Neuronal stem cell (in vitro differentiated cells): ENCODE results near the gene SLC35B3.

Experiments
- DNase-seq: peaks from one replicate; pipeline ENCODE4 v3.0.0-alpha.2; 2013; ENCODE audit warnings: low spot score
- H2AFZ ChIP-seq: one replicate; pipeline ENCODE4 v1.6.1; 2013; ENCODE audit warnings: mild to moderate bottlenecking, low read length, inconsistent platforms
- H2AK5ac ChIP-seq: 2 replicates; pipeline ENCODE4 v1.6.1; 2013; ENCODE audit warnings: low read depth, mild to moderate bottlenecking, inconsistent platforms, low read length, moderate library complexity, mixed read lengths
- H2BK120ac ChIP-seq: 2 replicates; pipeline ENCODE4 v1.6.1; 2013; ENCODE audit warnings: low read depth, mild to moderate bottlenecking, inconsistent platforms, low read length, moderate library complexity, mixed read lengths
- H2BK12ac ChIP-seq: one replicate; pipeline ENCODE4 v1.6.1; 2013; ENCODE audit warnings: low read length, inconsistent platforms
- H2BK15ac ChIP-seq: 2 replicates; pipeline ENCODE4 v1.6.1; 2013; ENCODE audit warnings: mild to moderate bottlenecking, low read length, inconsistent platforms, mixed read lengths
- H2BK5ac ChIP-seq: one replicate; pipeline ENCODE4 v1.6.1; 2013; ENCODE audit warnings: inconsistent platforms, mild to moderate bottlenecking, low read length, moderate library complexity
- H3K14ac ChIP-seq: one replicate; pipeline ENCODE4 v1.6.1; 2013; ENCODE audit warnings: low read length, inconsistent platforms
- H3K18ac ChIP-seq: 2 replicates; pipeline ENCODE4 v1.6.1; 2013; ENCODE audit warnings: low read length, inconsistent platforms
- H3K23ac ChIP-seq: 2 replicates; pipeline ENCODE4 v1.6.1; 2013; ENCODE audit warnings: low read depth, mild to moderate bottlenecking, mixed read lengths, low read length, inconsistent platforms; ENCODE audit not compliant: poor library complexity
- H3K27ac ChIP-seq: replicated peaks from 3 replicates; pipeline ENCODE4 v1.5.1; 2013; ENCODE audit warnings: low read length, inconsistent platforms
- H3K27me3 ChIP-seq, 3 experiments: 2 replicates each; pipeline ENCODE4 v1.6.1; 2013; ENCODE audit warnings: low read length in 3 of 3, mild to moderate bottlenecking in 2 of 3, inconsistent platforms in 1 of 3, low read depth in 1 of 3, mixed read lengths in 1 of 3, moderate library complexity in 1 of 3; ENCODE audit not compliant: control insufficient read depth in 3 of 3, insufficient read depth in 3 of 3
- H3K36me3 ChIP-seq, 2 donors: replicated peaks in 1 of 2; 2 replicates each; pipeline ENCODE4 v1.6.1; 2013; ENCODE audit warnings: low read length in 2 of 2; ENCODE audit not compliant: control insufficient read depth in 2 of 2, insufficient read depth in 2 of 2
- H3K4ac ChIP-seq: 2 replicates; pipeline ENCODE4 v1.6.1; 2013; ENCODE audit warnings: inconsistent platforms, mild to moderate bottlenecking, low read length, moderate library complexity
- H3K4me1 ChIP-seq, 2 donors: 1 replicate in 1 of 2; 2 replicates in 1 of 2; pipeline ENCODE4 v1.6.1; 2013; ENCODE audit warnings: low read length in 2 of 2, low read depth in 1 of 2; ENCODE audit not compliant: control insufficient read depth in 2 of 2, insufficient read depth in 1 of 2
- H3K4me2 ChIP-seq: one replicate; pipeline ENCODE4 v1.6.1; 2013; ENCODE audit warnings: mild to moderate bottlenecking, low read length, inconsistent platforms; ENCODE audit not compliant: insufficient read depth, poor library complexity, severe bottlenecking
- H3K4me3 ChIP-seq, 2 donors: 2 replicates each; pipeline ENCODE4 v1.5.1; 2013; ENCODE audit warnings: low read length in 2 of 2, mild to moderate bottlenecking in 2 of 2, inconsistent platforms in 1 of 2, moderate library complexity in 1 of 2
- H3K79me1 ChIP-seq: one replicate; pipeline ENCODE4 v1.6.1; 2013; ENCODE audit warnings: low read depth, mild to moderate bottlenecking, inconsistent platforms, low read length, moderate library complexity
- H3K9ac ChIP-seq: one replicate; pipeline ENCODE4 v1.6.1; 2013; ENCODE audit warnings: mild to moderate bottlenecking, low read depth, low read length, inconsistent platforms; ENCODE audit not compliant: poor library complexity
- H3K9me3 ChIP-seq, 2 donors: replicated peaks in 1 of 2; 2 replicates each; pipeline versions ENCODE3 to v1.6.1; 2013; ENCODE audit warnings: low read length in 2 of 2, mild to moderate bottlenecking in 2 of 2, inconsistent platforms in 1 of 2, low read depth in 1 of 2, mixed read lengths in 1 of 2, moderate library complexity in 1 of 2; ENCODE audit not compliant: control insufficient read depth in 2 of 2, insufficient read depth in 1 of 2
- H4K8ac ChIP-seq: one replicate; pipeline ENCODE4 v1.6.1; 2013; ENCODE audit warnings: low read depth, mild to moderate bottlenecking, inconsistent platforms, low read length, moderate library complexity
- H4K91ac ChIP-seq: one replicate; pipeline ENCODE4 v1.6.1; 2013; ENCODE audit warnings: low read length, low read depth, mild to moderate bottlenecking, inconsistent platforms; ENCODE audit not compliant: poor library complexity
- WGBS, 2 donors: extraction: QIAGEN DNeasy Blood & Tissue Kit; methylation state at CpG; one replicate each; pipeline ENCODE4 v1.1.7; 2013; ENCODE audit warnings: missing lambda C conversion rate in 2 of 2, mixed read lengths in 1 of 2; ENCODE audit not compliant: insufficient read length in 2 of 2, insufficient replicate concordance in 1 of 2; ENCODE audit errors: extremely low coverage in 2 of 2; 5-methylcytosine and 5-hydroxymethylcytosine counted together

The SLC35B3 gene

DNA sequence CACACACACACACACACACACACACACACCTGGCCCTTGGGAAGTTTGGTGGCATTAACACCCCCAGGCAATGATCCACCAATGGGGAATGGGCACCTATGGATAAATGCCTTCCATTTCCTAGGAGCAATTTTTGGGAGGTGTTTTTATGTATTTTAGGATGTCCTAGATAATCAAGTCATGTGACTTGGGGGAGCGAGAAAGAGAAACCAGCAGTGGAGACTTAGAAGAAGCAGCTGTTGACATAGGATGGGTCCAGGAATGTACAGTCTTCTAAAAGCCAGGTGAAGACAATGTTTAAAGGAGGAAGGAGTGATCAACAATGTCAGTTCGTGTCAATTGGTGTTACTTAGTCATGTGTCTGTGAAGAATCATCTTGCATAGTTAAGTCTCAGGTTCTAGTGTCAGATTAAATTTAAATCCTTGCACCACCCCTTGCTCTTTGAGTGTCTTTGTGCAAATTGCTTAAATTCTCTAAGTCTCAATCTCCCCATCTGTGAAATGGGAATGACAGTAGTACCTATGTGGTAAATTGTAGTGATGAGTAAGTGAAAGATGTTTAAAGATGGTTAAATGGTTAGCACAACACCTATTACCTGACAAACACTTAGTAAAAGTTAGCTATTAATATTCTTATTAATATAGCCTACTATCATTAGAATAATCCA is 4.4 kb upstream of the SLC35B3 start:
- no peaks in the 10 kb centered on the region for H3K36me3 ChIP-seq
- H2BK120ac ChIP-seq, result no peak overlapping the region
- H4K8ac ChIP-seq, result peak overlapping the region; percentile 30
- no peak overlapping the region for H3K4ac ChIP-seq
- no peaks in the 10 kb centered on the region for H3K9me3 ChIP-seq
- H3K27me3 ChIP-seq, result no peaks in the 10 kb centered on the region
- H3K14ac ChIP-seq, result no peak overlapping the region
- H2BK15ac ChIP-seq, result no peak overlapping the region
- H3K4me3 ChIP-seq, result no peak overlapping the region
- H3K18ac ChIP-seq, result no peak overlapping the region
- no peak overlapping the region for H2AK5ac ChIP-seq
- no peak overlapping the region for H3K27ac ChIP-seq
- H3K79me1 ChIP-seq, result no peaks in the 10 kb centered on the region
- H3K9ac ChIP-seq, result no peak overlapping the region
- H3K4me2 ChIP-seq, result no peak overlapping the region
- H3K4me1 ChIP-seq, result peaks cover 0 to 2% of the 10 kb centered on the region in 2 donors
- no peak overlapping the region for H2BK5ac ChIP-seq
- H2BK12ac ChIP-seq, result no peak overlapping the region
- DNase-seq, result no peak
- WGBS, 2 donors, result no CpG with 5 or more reads among the region's 2 CpGs
- H4K91ac ChIP-seq, result no peak overlapping the region
- H2AFZ ChIP-seq, result no peak overlapping the region
- H3K23ac ChIP-seq, result no peak overlapping the region

DNA sequence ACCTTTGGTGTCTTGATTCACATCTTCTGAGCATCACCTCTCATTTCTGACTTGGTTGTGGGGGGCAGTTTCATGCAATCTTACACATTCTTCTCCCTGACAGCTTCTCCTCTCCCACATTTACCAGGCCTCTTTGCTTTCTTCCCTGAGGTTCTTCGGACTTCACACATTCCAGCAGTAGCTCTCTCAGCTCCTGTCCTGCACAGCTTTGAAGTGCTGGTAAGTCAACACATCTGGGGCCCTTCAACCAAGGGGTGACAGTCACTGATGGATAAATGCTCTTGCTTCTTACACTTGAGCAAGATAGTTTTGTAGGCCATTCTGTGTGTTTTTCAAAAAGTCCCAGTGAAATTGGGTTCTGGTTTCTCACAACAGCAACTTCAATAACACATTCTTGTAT is 2.5 kb upstream of the SLC35B3 start:
- no peak overlapping the region for H3K4me3 ChIP-seq
- no peaks in the 10 kb centered on the region for H3K9me3 ChIP-seq
- no peak overlapping the region for H3K9ac ChIP-seq
- no peak overlapping the region for H2AK5ac ChIP-seq
- H2BK12ac ChIP-seq, result no peak overlapping the region
- H3K79me1 ChIP-seq, result no peaks in the 10 kb centered on the region
- no peak for DNase-seq
- H2BK120ac ChIP-seq, result no peak overlapping the region
- H2BK5ac ChIP-seq, result no peak overlapping the region
- H2BK15ac ChIP-seq, result no peak overlapping the region
- H3K36me3 ChIP-seq, result no peaks in the 10 kb centered on the region
- no CpG with 5 or more reads among the region's 1 CpG for WGBS, 2 donors
- peaks cover 2 to 7% of the 10 kb centered on the region in 2 donors for H3K4me1 ChIP-seq
- no peak overlapping the region for H4K8ac ChIP-seq
- H3K27me3 ChIP-seq, result no peaks in the 10 kb centered on the region
- H3K14ac ChIP-seq, result no peak overlapping the region
- no peak overlapping the region for H2AFZ ChIP-seq
- H3K4me2 ChIP-seq, result no peak overlapping the region
- H3K4ac ChIP-seq, result no peak overlapping the region
- H3K27ac ChIP-seq, result no peak overlapping the region
- no peak overlapping the region for H4K91ac ChIP-seq
- no peak overlapping the region for H3K18ac ChIP-seq
- no peak overlapping the region for H3K23ac ChIP-seq

DNA sequence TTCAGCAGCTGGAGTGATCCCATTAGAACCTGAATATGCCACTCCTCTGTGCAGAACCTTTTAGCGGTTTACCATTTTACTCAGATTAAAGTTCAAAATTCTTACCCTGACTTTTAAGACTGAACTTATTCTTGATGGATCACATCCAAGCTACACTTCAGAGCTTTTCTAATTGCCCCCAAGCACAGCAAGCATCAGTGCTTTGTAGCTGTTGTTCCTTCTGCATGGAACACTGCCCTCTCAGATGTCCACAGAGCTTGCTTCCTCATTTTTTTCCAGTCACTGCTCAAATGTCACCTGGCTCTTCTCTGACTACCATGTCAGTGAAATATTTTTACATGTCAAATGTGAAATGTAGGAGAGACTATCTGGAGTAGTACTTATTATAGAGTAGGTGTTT is 1.6 kb upstream of the SLC35B3 start:
- H3K79me1 ChIP-seq, result no peaks in the 10 kb centered on the region
- H4K91ac ChIP-seq, result no peak overlapping the region
- H4K8ac ChIP-seq, result no peak overlapping the region
- H3K9me3 ChIP-seq, result no peaks in the 10 kb centered on the region
- no peak overlapping the region for H3K4me3 ChIP-seq
- no peak overlapping the region for H3K4ac ChIP-seq
- H3K18ac ChIP-seq, result no peak overlapping the region
- no peak overlapping the region for H2BK15ac ChIP-seq
- H3K14ac ChIP-seq, result no peak overlapping the region
- no peak overlapping the region for H3K23ac ChIP-seq
- no CpG with 5 or more reads among the region's 1 CpG for WGBS, 2 donors
- H3K4me2 ChIP-seq, result no peak overlapping the region
- peaks cover 2 to 7% of the 10 kb centered on the region in 2 donors for H3K4me1 ChIP-seq
- H2BK120ac ChIP-seq, result no peak overlapping the region
- no peak overlapping the region for H2AFZ ChIP-seq
- no peak overlapping the region for H2BK5ac ChIP-seq
- H2AK5ac ChIP-seq, result no peak overlapping the region
- no peak overlapping the region for H3K27ac ChIP-seq
- peaks cover 0 to 7% of the 10 kb centered on the region in 2 donors for H3K36me3 ChIP-seq
- H3K27me3 ChIP-seq, result no peaks in the 10 kb centered on the region
- no peak for DNase-seq
- no peak overlapping the region for H2BK12ac ChIP-seq
- H3K9ac ChIP-seq, result no peak overlapping the region

DNA sequence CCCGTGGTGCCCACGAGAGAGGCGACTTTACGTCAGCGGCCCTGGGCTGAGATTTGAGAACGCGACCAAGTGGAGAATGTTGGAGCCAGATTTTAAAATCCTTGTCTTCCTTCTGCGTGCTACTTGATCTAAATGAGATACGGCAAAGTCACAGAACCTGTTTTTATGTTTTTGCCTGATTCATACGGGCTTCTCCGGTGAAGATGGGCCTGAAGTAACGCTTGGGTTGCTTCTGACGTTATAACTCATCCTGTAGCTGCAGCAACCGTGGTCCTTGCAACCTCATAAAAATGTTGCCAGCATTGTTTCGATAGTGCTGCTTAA is 462 bp upstream of the SLC35B3 start:
- Histone ChIP-seq H3K18ac (peak overlapping the region; percentile 87), H2BK5ac (no peak overlapping the region), H2BK15ac (no peak overlapping the region), H3K9ac (peak overlapping the region; percentile 26), H3K36me3 (peaks cover 0 to 12% of the 10 kb centered on the region in 2 donors), H3K14ac (no peak overlapping the region), H3K23ac (peak overlapping the region; percentile 45), H2BK12ac (no peak overlapping the region), H2AFZ (peak overlapping the region; percentile 97), H2AK5ac (no peak overlapping the region), H2BK120ac (peak overlapping the region; percentile 33), H4K8ac (peak overlapping the region; percentile 70), H3K27me3 (no peaks in the 10 kb centered on the region), H3K4me1 (peaks cover 2 to 7% of the 10 kb centered on the region in 2 donors), H3K4ac (no peak overlapping the region), H3K4me2 (peak overlapping the region; percentile 85), H3K9me3 (no peaks in the 10 kb centered on the region), H3K4me3 (peak overlapping the region; percentile 74 to 97), H3K79me1 (no peaks in the 10 kb centered on the region), H3K27ac (no peak overlapping the region), H4K91ac (no peak overlapping the region)
- WGBS, 2 donors, result no CpG with 5 or more reads among the region's 15 CpGs
- peak; percentile 4 for DNase-seq
